HepG2 (cell line): Measurements from ENCODE around the gene SULT4A1. TPM values are rescaled to one million over a fixed set of nuclear protein-coding genes. Genes with fewer than 3 reads are reported as not detected.

Experiments
- ATAC-seq: fragments of 200-7000 bp; cut with Tn5 transposase; 3 replicates; pipeline ENCODE4 v1.9.1; 2020; ENCODE audit warnings: mild to moderate bottlenecking, moderate library complexity
- BruUV-seq: library from RNA; stranded (reverse); fragments of 400-500 nt; replicated peaks from 2 replicates; lab custom pipeline; 2021; lab: Mats Ljungman, UMichigan
- CTCF ChIA-PET: fragments of 300-600 bp; formaldehyde crosslinking; extraction: SDS; loops from one replicate; lab custom pipeline; 2021; ENCODE audit warnings: low total read pairs, inconsistent platforms, low intra/inter-chr PET ratio; lab: Yijun Ruan, JAX
- POLR2A ChIA-PET: fragments of 350-600 bp; sonication (Branson Sonifier 250); formaldehyde crosslinking; loops from one replicate; lab custom pipeline; 2020; ENCODE audit warnings: antibody characterized with exemption, inconsistent platforms; lab: Yijun Ruan, JAX
- DNase-seq: peaks from one replicate; pipeline ENCODE4 v3.0.0-alpha.2; 2015; ENCODE audit warnings: low spot score
- FAIRE-seq: peaks from 3 replicates; lab custom pipeline; 2011; peaks lifted over from hg19 to GRCh38; lab: Jason Lieb, UNC
- H2AFZ ChIP-seq: one replicate; pipeline ENCODE4 v1.6.1; 2011; ENCODE audit warnings: low read length, inconsistent platforms
- H3K27ac ChIP-seq: fragments of 300-600 bp; 3 replicates; pipeline ENCODE4 v1.8.0; 2011; ENCODE audit warnings: mixed run types, mild to moderate bottlenecking, mixed read lengths, low read length, inconsistent platforms; ENCODE audit not compliant: insufficient read depth; ENCODE audit errors: extremely low read length
- H3K27me3 ChIP-seq, 2 experiments: fragments of 200-600 bp in 1 of 2; 2 replicates in 1 of 2; 3 replicates in 1 of 2; pipeline versions ENCODE4 v1.6.0 to v1.8.0; 2011; ENCODE audit warnings: low read length in 2 of 2, mild to moderate bottlenecking in 2 of 2, moderate library complexity in 2 of 2, inconsistent platforms in 1 of 2; ENCODE audit not compliant: insufficient read depth in 2 of 2, control insufficient read depth in 1 of 2
- H3K36me3 ChIP-seq, 2 experiments: fragments of 200-600 bp in 1 of 2; replicated peaks in 1 of 2; 2 replicates in 1 of 2; 3 replicates in 1 of 2; pipeline versions ENCODE4 v1.5.1 to v1.8.0; 2011; ENCODE audit warnings: low read length in 2 of 2, inconsistent platforms in 1 of 2; ENCODE audit not compliant: insufficient read depth in 2 of 2, control insufficient read depth in 1 of 2
- H3K4me1 ChIP-seq: 2 replicates; pipeline ENCODE4 v1.5.1; 2012; ENCODE audit warnings: low read length, inconsistent platforms; ENCODE audit not compliant: insufficient read depth
- H3K4me2 ChIP-seq: 2 replicates; pipeline ENCODE4 v1.6.0; 2011; ENCODE audit warnings: low read depth, low read length, inconsistent platforms
- H3K4me3 ChIP-seq, 3 experiments: fragments of 200-600 bp in 1 of 3; sonication (generic), shearing (Covaris generic) in 1 of 3; replicated peaks in 1 of 3; 2 replicates each; pipeline ENCODE4 v1.5.1; 2011 to 2016; ENCODE audit warnings: low read length in 3 of 3, inconsistent platforms in 2 of 3, low read depth in 2 of 3, mild to moderate bottlenecking in 2 of 3, control low read depth in 1 of 3, mixed read lengths in 1 of 3; ENCODE audit not compliant: insufficient read depth in 1 of 3
- H3K79me2 ChIP-seq: one replicate; pipeline ENCODE4 v1.6.1; 2011; ENCODE audit warnings: low read length, inconsistent platforms; ENCODE audit not compliant: insufficient read depth
- H3K9ac ChIP-seq: 2 replicates; pipeline ENCODE4 v1.6.0; 2011; ENCODE audit warnings: mild to moderate bottlenecking, low read depth, low read length, inconsistent platforms; ENCODE audit not compliant: insufficient read depth
- H3K9me3 ChIP-seq: 2 replicates; pipeline ENCODE4 v1.5.1; 2012; ENCODE audit warnings: mild to moderate bottlenecking, low read length
- H4K20me1 ChIP-seq: 2 replicates; pipeline ENCODE4 v1.6.0; 2011; ENCODE audit warnings: inconsistent platforms, mild to moderate bottlenecking, low read length, moderate library complexity; ENCODE audit not compliant: insufficient read depth
- AKAP8 ChIP-seq: sonication (generic); formaldehyde crosslinking; IDR thresholded peaks from 2 replicates; pipeline ENCODE4 v1.5.1; 2020; ENCODE audit warnings: mild to moderate bottlenecking, missing genetic modification reagents
- BATF2 ChIP-seq: sonication (generic); formaldehyde crosslinking; IDR thresholded peaks from 2 replicates; pipeline ENCODE4 v1.8.0; 2022; ENCODE audit warnings: mild to moderate bottlenecking, missing genetic modification reagents, moderate library complexity
- ZBTB14 ChIP-seq: sonication (generic); formaldehyde crosslinking; IDR thresholded peaks from 2 replicates; pipeline ENCODE4 v1.4.0; 2020; ENCODE audit warnings: missing genetic modification reagents
- ZNF121 ChIP-seq: sonication (generic); formaldehyde crosslinking; IDR thresholded peaks from 2 replicates; pipeline ENCODE4 v1.5.0; 2020; ENCODE audit warnings: mild to moderate bottlenecking, missing genetic modification reagents
- ZNF768 ChIP-seq: sonication (generic); formaldehyde crosslinking; IDR thresholded peaks from 2 replicates; pipeline ENCODE4 v1.4.0; 2020; ENCODE audit warnings: missing genetic modification reagents
- ZNF790 ChIP-seq: sonication (generic); formaldehyde crosslinking; IDR thresholded peaks from 2 replicates; pipeline ENCODE4 v1.8.0; 2022; ENCODE audit warnings: missing genetic modification reagents, mild to moderate bottlenecking, borderline replicate concordance
- WGBS: methylation state at CpG from one replicate; pipeline ENCODE4 v1.1.6; 2017; ENCODE audit warnings: low lambda C conversion rate; 5-methylcytosine and 5-hydroxymethylcytosine counted together
- in situ Hi-C: cut with HindIII; loops from 2 replicates; pipeline ENCODE4 v1.10.0; 2017; ENCODE audit warnings: low pct_unique_long_range_greater_than_20kb; ENCODE audit not compliant: extremely low pct_ligation_motif_present
- intact Hi-C: fragments of 100-400 bp; cut with micrococcal nuclease; formaldehyde crosslinking; loops from one replicate; pipeline ENCODE4 v1.10.0; 2022; ENCODE audit not compliant: unreplicated experiment
- polyA plus RNA-seq, 8 experiments: library from polyadenylated mRNA; depleted of rRNA in 3 of 8; stranded (reverse) in 7 of 8; unstranded in 1 of 8; fragments of >200 nt; fragmentation: Illumina TruSeq in 4 of 8; extraction: Trizol in 4 of 8; gene quantifications; 2 replicates each; pipeline versions ENCODE4 v1.2.1 to v1.2.3, GENCODE V29; 2011 to 2016; ENCODE audit warnings: low read depth in 4 of 8, missing spikeins in 1 of 8, mixed read lengths in 1 of 8; ENCODE audit not compliant: insufficient read depth in 1 of 8
- total RNA-seq, 5 experiments: library from RNA; depleted of rRNA; stranded (reverse); fragments of >200 nt; fragmentation: Illumina TruSeq; extraction: Trizol; gene quantifications; 2 replicates each; pipeline ENCODE4 v1.2.3, GENCODE V29; 2016; ENCODE audit warnings: low read depth in 1 of 5
- TF ChIP-seq, protein P1 (sequence below): sonication (generic); formaldehyde crosslinking; IDR thresholded peaks from 2 replicates; pipeline ENCODE4 v1.4.0; 2020; ENCODE audit warnings: missing genetic modification reagents, borderline replicate concordance
- TF ChIP-seq, protein P2 (sequence below): sonication (generic); formaldehyde crosslinking; IDR thresholded peaks from 2 replicates; pipeline ENCODE4 v1.5.1; 2020; ENCODE audit warnings: missing genetic modification reagents, mild to moderate bottlenecking, borderline replicate concordance

Gene SULT4A1
- total and polyA plus RNA-seq, 2 of the 13 experiments (the other 11 are each of a cell fraction or from before 2014, with no cell fraction given): not detected

DNA sequence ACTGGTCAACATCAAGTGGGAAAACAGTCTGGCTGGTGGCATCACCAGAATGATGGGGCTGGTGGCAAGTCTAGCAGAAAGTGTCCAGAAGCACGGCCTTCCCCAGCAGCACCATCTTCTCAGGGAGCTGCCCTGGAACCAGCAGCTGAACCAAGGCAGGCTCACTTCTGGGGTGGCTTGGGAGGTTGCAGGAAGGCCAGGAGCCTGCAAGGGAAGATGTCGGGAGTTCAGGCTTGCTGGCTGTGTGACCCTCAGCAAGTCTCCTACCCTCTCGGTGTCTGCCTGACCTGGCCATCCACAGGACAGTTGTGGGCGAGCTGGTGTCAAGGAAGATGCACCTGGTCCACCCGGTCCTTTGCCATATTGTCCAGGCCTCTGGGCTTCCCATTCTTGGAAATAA lies 31.8 kb upstream of the SULT4A1 start:
- intact Hi-C loops (no loop called here), in situ Hi-C loops (loop anchor here (25.0 kb wide), 1 partner anchor 743 kb away; no protein-coding TSS in a partner anchor)
- no peak overlapping the region for H3K9ac ChIP-seq
- 7% methylated on average over 3 of the region's 5 CpGs for WGBS
- H3K79me2 ChIP-seq: no peaks in the 10 kb centered on the region
- CTCF ChIA-PET: no interaction called here
- DNase-seq: no peak
- POLR2A ChIA-PET: no interaction called here
- H4K20me1 ChIP-seq: peaks cover 4% of the 10 kb centered on the region; the same call in 1 of the 2 replicates
- no peaks in the 10 kb centered on the region for H3K36me3 ChIP-seq
- peak; percentile 68 for TF ChIP-seq ZNF768 (CRISPR knock-in tag)
- TF ChIP-seq, protein P1, sequence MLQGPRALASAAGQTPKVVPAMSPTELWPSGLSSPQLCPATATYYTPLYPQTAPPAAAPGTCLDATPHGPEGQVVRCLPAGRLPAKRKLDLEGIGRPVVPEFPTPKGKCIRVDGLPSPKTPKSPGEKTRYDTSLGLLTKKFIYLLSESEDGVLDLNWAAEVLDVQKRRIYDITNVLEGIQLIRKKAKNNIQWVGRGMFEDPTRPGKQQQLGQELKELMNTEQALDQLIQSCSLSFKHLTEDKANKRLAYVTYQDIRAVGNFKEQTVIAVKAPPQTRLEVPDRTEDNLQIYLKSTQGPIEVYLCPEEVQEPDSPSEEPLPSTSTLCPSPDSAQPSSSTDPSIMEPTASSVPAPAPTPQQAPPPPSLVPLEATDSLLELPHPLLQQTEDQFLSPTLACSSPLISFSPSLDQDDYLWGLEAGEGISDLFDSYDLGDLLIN (CRISPR knock-in tag): no peak
- no peak for TF ChIP-seq BATF2 (CRISPR knock-in tag)
- ATAC-seq: no peak
- no peak overlapping the region for H3K4me3 ChIP-seq
- H3K4me1 ChIP-seq: no peaks in the 10 kb centered on the region
- no peak overlapping the region for H3K4me2 ChIP-seq
- peaks cover 12 to 61% of the 10 kb centered on the region in 2 experiments; a peak in 4 of 5 replicates for H3K27me3 ChIP-seq
- H2AFZ ChIP-seq: no peak overlapping the region
- BruUV-seq: no TSS peak
- no peak overlapping the region for H3K27ac ChIP-seq
- no peaks in the 10 kb centered on the region for H3K9me3 ChIP-seq
- FAIRE-seq: no peak

DNA sequence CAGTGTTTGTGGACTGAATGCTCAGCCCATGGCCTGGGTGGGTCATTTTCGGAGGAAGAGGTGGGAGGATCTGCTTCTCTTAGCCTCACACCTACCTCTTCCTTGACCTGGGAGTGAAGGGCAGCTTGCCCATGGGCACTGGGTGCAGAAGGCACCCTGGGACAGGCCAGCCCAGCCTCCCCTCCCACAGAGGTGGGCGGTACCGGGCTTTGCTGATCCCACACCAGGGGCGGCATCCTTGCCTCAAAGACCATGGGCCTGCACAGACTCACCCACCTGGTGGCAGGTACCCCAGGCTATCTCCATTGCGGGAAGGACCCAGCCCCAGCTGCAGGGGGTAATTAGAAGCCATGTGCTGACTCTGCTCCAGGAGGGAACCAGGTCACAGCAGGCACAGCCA lies 31.0 kb upstream of the SULT4A1 start:
- H3K4me2 ChIP-seq: no peak overlapping the region
- intact Hi-C loops (no loop called here), in situ Hi-C loops (loop anchor here (25.0 kb wide), 1 partner anchor 744 kb away; no protein-coding TSS in a partner anchor)
- no peaks in the 10 kb centered on the region for H3K9me3 ChIP-seq
- peaks cover 4% of the 10 kb centered on the region; the same call in 1 of the 2 replicates for H4K20me1 ChIP-seq
- H3K27me3 ChIP-seq: peaks cover 12 to 57% of the 10 kb centered on the region in 2 experiments; a peak in 4 of 5 replicates
- H2AFZ ChIP-seq: no peak overlapping the region
- ChIA-PET CTCF (no interaction called here), POLR2A (no interaction called here)
- no peaks in the 10 kb centered on the region for H3K79me2 ChIP-seq
- H3K27ac ChIP-seq: no peak overlapping the region
- no peaks in the 10 kb centered on the region for H3K4me1 ChIP-seq
- H3K4me3 ChIP-seq: no peak overlapping the region
- TF ChIP-seq ZNF121 (no peak), AKAP8 (CRISPR knock-in tag) (no peak), ZNF790 (CRISPR knock-in tag) (no peak), ZBTB14 (CRISPR knock-in tag) (no peak)
- TF ChIP-seq, protein P2, sequence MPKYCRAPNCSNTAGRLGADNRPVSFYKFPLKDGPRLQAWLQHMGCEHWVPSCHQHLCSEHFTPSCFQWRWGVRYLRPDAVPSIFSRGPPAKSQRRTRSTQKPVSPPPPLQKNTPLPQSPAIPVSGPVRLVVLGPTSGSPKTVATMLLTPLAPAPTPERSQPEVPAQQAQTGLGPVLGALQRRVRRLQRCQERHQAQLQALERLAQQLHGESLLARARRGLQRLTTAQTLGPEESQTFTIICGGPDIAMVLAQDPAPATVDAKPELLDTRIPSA (CRISPR knock-in tag): no peak
- FAIRE-seq (no peak), DNase-seq (no peak), ATAC-seq (no peak)
- no peaks in the 10 kb centered on the region for H3K36me3 ChIP-seq
- WGBS: 0% methylated on average over 2 of the region's 5 CpGs
- no peak overlapping the region for H3K9ac ChIP-seq
- no TSS peak for BruUV-seq
